NT2/D1 (cell line): ENCODE data around the gene WEE2.

Source experiments
- DNase-seq: peaks from one replicate; pipeline ENCODE4 v3.0.0-alpha.2; 2011; ENCODE audit warnings: low read depth, low spot score
- H3K27me3 ChIP-seq: 2 replicates; pipeline ENCODE4 v1.6.0; 2011; ENCODE audit warnings: mild to moderate bottlenecking; ENCODE audit not compliant: insufficient read length, insufficient read depth
- H3K36me3 ChIP-seq: 2 replicates; pipeline ENCODE4 v1.6.1; 2011; ENCODE audit warnings: mild to moderate bottlenecking, low read length, mixed read lengths; ENCODE audit not compliant: insufficient read depth, insufficient read length
- H3K4me1 ChIP-seq: 2 replicates; pipeline ENCODE4 v1.5.1; 2011; ENCODE audit not compliant: insufficient read depth, insufficient read length
- H3K4me3 ChIP-seq: 2 replicates; pipeline ENCODE4 v1.5.1; 2011; ENCODE audit warnings: low read depth; ENCODE audit not compliant: insufficient read length
- H3K9ac ChIP-seq: 2 replicates; pipeline ENCODE4 v1.6.0; 2011; ENCODE audit warnings: low read depth; ENCODE audit not compliant: insufficient read length
- H3K9me3 ChIP-seq: 2 replicates; pipeline ENCODE4 v1.5.1; 2011; ENCODE audit warnings: mild to moderate bottlenecking, low read length; ENCODE audit not compliant: insufficient read depth
- SUZ12 ChIP-seq: IDR thresholded peaks from 2 replicates; pipeline ENCODE4 v1.6.1; 2011; ENCODE audit not compliant: insufficient read length, insufficient read depth; ENCODE audit errors: extremely low read depth
- YY1 ChIP-seq: IDR thresholded peaks from 2 replicates; pipeline ENCODE4 v1.6.1; 2011; ENCODE audit not compliant: insufficient read length, insufficient read depth
- ZNF274 ChIP-seq: IDR thresholded peaks from 2 replicates; pipeline ENCODE4 v1.6.1; 2011; ENCODE audit warnings: mild to moderate bottlenecking, low read depth, low read length

The WEE2 gene

GRCh38 chr7:141708351-141708750 is at the start of gene WEE2:
TSS of gene WEE2 (plus strand) at chr7:141708353. CDS start at chr7:141708759, 406 bp downstream.
- no peak for DNase-seq
- Histone ChIP-seq H3K27me3 (peaks cover 5% of the 10 kb centered on the region), H3K9me3 (no peaks in the 10 kb centered on the region), H3K4me3 (no peak within 1 kb of the TSS), H3K36me3 (no peaks in the 10 kb centered on the region), H3K4me1 (no peaks in the 10 kb centered on the region), H3K9ac (no peak within 1 kb of the TSS)
- TF ChIP-seq ZNF274 = no peak
- no peak for TF ChIP-seq YY1
- TF ChIP-seq SUZ12 = no peak

DNA sequence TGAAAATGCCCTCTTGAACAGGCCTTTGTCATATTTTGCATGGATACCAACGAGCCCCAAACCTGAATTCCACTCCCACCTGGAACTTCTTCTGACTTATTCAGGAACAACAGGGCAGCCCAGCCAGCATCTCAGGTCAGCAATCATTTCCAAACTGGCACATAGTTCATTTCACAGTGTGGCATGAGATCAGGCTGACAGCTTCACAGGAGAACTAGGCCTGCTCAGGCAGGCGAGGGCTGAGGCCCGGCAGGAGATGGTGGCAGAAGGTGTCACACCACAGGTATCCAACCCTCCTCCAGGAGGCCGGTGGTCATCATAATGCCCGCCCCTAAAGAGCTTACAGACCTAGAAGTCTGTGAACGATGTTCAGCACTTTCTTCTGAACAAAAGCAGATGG is 48.7 kb upstream of the WEE2 start:
- H3K9me3 ChIP-seq = no peaks in the 10 kb centered on the region
- peaks cover 60% of the 10 kb centered on the region for H3K36me3 ChIP-seq
- TF ChIP-seq ZNF274 (no peak), YY1 (no peak), SUZ12 (no peak)
- H3K4me1 ChIP-seq = no peaks in the 10 kb centered on the region
- H3K4me3 ChIP-seq = no peak overlapping the region
- no peaks in the 10 kb centered on the region for H3K27me3 ChIP-seq
- no peak for DNase-seq
- no peak overlapping the region for H3K9ac ChIP-seq

DNA sequence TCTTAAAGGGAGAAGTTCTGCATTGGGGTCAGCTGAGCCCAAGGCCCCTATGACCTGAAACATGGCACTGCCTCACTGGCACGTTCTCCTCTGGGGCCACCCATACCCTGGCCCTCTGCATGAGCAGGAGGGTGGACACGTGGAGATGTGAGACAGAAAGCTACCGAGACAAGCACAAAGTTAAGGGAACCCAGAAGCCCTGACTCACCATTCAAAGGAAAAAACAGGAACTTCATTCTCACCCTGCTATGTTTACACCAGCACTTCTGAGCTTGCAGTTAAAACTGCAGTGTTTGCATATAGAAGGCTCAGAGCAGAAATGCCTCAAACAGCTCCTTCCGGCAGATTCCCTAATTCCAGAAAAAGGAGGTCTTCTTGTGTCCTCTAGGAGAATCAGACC is 47.9 kb upstream of the WEE2 start:
- Histone ChIP-seq H3K9me3 (no peaks in the 10 kb centered on the region), H3K4me1 (no peaks in the 10 kb centered on the region), H3K4me3 (no peak overlapping the region), H3K36me3 (peaks cover 64% of the 10 kb centered on the region), H3K27me3 (no peaks in the 10 kb centered on the region), H3K9ac (no peak overlapping the region)
- no peak for DNase-seq
- no peak for TF ChIP-seq YY1
- TF ChIP-seq SUZ12 = no peak

GRCh38 chr7:141663081-141663849 is 44.9 kb upstream of the WEE2 start:
- Histone ChIP-seq H3K27me3 (no peaks in the 10 kb centered on the region), H3K36me3 (peaks cover 57% of the 10 kb centered on the region), H3K9me3 (no peaks in the 10 kb centered on the region), H3K9ac (no peak overlapping the region), H3K4me3 (no peak overlapping the region), H3K4me1 (no peaks in the 10 kb centered on the region)
- no peak for DNase-seq
- TF ChIP-seq YY1 (no peak), ZNF274 (no peak), SUZ12 (no peak)

GRCh38 chr7:141664450-141664849 is 43.7 kb upstream of the WEE2 start:
- Histone ChIP-seq H3K9ac (no peak overlapping the region), H3K4me1 (no peaks in the 10 kb centered on the region), H3K36me3 (peaks cover 51% of the 10 kb centered on the region), H3K9me3 (no peaks in the 10 kb centered on the region), H3K4me3 (no peak overlapping the region), H3K27me3 (no peaks in the 10 kb centered on the region)
- DNase-seq = no peak
- TF ChIP-seq SUZ12 = no peak
- no peak for TF ChIP-seq YY1

DNA sequence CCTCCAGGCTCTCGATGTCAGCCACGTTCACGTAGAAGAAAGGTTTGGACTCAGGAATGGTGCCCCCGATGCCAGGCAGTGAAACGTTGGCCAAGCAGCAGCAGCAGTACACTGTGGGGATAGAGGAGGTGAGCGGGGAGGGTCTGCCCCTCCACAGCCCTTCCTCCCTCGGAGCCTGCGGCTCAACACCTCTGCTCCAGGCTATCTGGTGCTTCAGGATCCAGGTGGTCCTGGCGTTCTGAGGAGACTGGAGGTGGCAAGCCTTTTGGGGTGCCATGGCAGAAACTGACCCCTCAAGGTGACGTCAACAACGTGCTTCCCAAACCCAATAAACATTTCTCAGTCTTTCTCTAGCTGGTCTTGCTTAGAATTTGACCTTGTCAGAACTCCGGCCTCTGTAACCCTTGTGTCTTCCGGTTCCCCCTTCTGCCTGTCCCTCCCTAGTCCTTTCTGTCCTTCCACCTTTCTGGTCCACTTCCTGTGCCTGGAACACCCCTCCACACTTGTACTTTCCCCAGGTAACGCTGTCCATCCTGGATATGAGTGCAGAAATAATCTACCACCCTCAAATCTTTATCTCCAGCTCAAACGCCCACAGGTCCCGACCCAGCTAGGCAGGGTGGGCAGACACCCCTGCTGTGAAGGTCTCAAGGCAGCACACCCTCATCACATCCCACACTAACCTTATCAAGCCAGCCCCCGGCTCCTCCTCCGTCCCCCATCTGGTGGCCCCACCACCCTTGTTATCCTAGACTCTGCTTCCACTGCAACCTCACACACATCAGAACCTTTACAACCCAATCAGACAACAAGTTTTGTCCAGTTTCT is 42.7 kb upstream of the WEE2 start:
- Histone ChIP-seq H3K9me3 (no peaks in the 10 kb centered on the region), H3K9ac (no peak overlapping the region), H3K27me3 (no peaks in the 10 kb centered on the region), H3K36me3 (peaks cover 44% of the 10 kb centered on the region), H3K4me3 (no peak overlapping the region), H3K4me1 (no peaks in the 10 kb centered on the region)
- no peak for DNase-seq
- TF ChIP-seq ZNF274 (no peak), SUZ12 (no peak), YY1 (no peak)

- no peaks in the 10 kb centered on the region for H3K9me3 ChIP-seq
- no peak for DNase-seq
- H3K4me1 ChIP-seq = no peaks in the 10 kb centered on the region
- H3K36me3 ChIP-seq = peaks cover 42% of the 10 kb centered on the region
- no peak overlapping the region for H3K9ac ChIP-seq
- H3K4me3 ChIP-seq = no peak overlapping the region
- TF ChIP-seq ZNF274 = no peak
- H3K27me3 ChIP-seq = no peaks in the 10 kb centered on the region
Observed at GRCh38 chr7:141666071-141666470, 42.1 kb upstream of the WEE2 start.
